CD14-positive monocyte (primary cell): Measurements from ENCODE around the gene TES. TPM values are rescaled to one million over a fixed set of nuclear protein-coding genes. Genes with fewer than 3 reads are reported as not detected.

ENCODE experiments used
- DNase-seq, 3 donors: peaks; one replicate each; pipeline ENCODE4 v3.0.0-alpha.2; 2011 to 2022
- H2AFZ ChIP-seq: 2 replicates; pipeline ENCODE4 v1.6.0; 2012; ENCODE audit warnings: mild to moderate bottlenecking, low read depth, low read length, inconsistent platforms; ENCODE audit not compliant: insufficient read depth, poor library complexity, severe bottlenecking
- H3K27ac ChIP-seq, 2 donors: 1 replicate in 1 of 2; 2 replicates in 1 of 2; pipeline ENCODE4 v1.5.1; 2012 to 2013; ENCODE audit warnings: low read length in 2 of 2, control low read depth in 1 of 2, inconsistent platforms in 1 of 2, low read depth in 1 of 2, mild to moderate bottlenecking in 1 of 2
- H3K27me3 ChIP-seq, 2 donors: one replicate each; pipeline versions ENCODE4 v1.6.0 to v1.6.1; 2011 to 2013; ENCODE audit warnings: low read length in 2 of 2; ENCODE audit not compliant: control insufficient read depth in 2 of 2, insufficient read depth in 2 of 2
- H3K36me3 ChIP-seq, 2 donors: replicated peaks in 1 of 2; 1 replicate in 1 of 2; 2 replicates in 1 of 2; pipeline versions ENCODE4 v1.5.1 to v1.6.1; 2012 to 2013; ENCODE audit warnings: low read length in 2 of 2, control low read depth in 1 of 2, inconsistent platforms in 1 of 2, mild to moderate bottlenecking in 1 of 2; ENCODE audit not compliant: insufficient read depth in 2 of 2, control insufficient read depth in 1 of 2
- H3K4me1 ChIP-seq, 2 donors: 1 replicate in 1 of 2; 2 replicates in 1 of 2; pipeline versions ENCODE4 v1.5.1 to v1.6.1; 2012 to 2013; ENCODE audit warnings: low read length in 2 of 2, control low read depth in 1 of 2, inconsistent platforms in 1 of 2, mild to moderate bottlenecking in 1 of 2, moderate library complexity in 1 of 2; ENCODE audit not compliant: insufficient read depth in 2 of 2, control insufficient read depth in 1 of 2
- H3K4me2 ChIP-seq: replicated peaks from 2 replicates; pipeline ENCODE3; 2012; ENCODE audit warnings: low read length, moderate library complexity, mild to moderate bottlenecking; ENCODE audit not compliant: poor library complexity, severe bottlenecking; ENCODE audit errors: extremely low read depth
- H3K4me3 ChIP-seq, 3 experiments: fragments of 200-600 bp in 1 of 3; sonication (generic) in 1 of 3; replicated peaks in 1 of 3; 1 replicate in 2 of 3; 2 replicates in 1 of 3; pipeline ENCODE4 v1.5.1; 2011 to 2013; ENCODE audit warnings: low read length in 3 of 3, mild to moderate bottlenecking in 3 of 3, control low read depth in 2 of 3, low read depth in 2 of 3, inconsistent platforms in 1 of 3, moderate library complexity in 1 of 3
- H3K79me2 ChIP-seq: 2 replicates; pipeline ENCODE4 v1.6.0; 2012; ENCODE audit warnings: mild to moderate bottlenecking, control low read depth, inconsistent platforms, low read length, moderate library complexity; ENCODE audit not compliant: insufficient read depth
- H3K9ac ChIP-seq: 2 replicates; pipeline ENCODE4 v1.6.0; 2017; ENCODE audit warnings: low read length, mild to moderate bottlenecking; ENCODE audit not compliant: insufficient read depth, poor library complexity, severe bottlenecking
- H3K9me3 ChIP-seq, 2 donors: replicated peaks in 1 of 2; 1 replicate in 1 of 2; 2 replicates in 1 of 2; pipeline versions ENCODE4 v1.5.1 to v1.6.1; 2012 to 2013; ENCODE audit warnings: low read length in 2 of 2, control low read depth in 1 of 2; ENCODE audit not compliant: control insufficient read depth in 1 of 2, insufficient read depth in 1 of 2
- H4K20me1 ChIP-seq: 2 replicates; pipeline ENCODE4 v1.6.0; 2012; ENCODE audit warnings: mild to moderate bottlenecking, low read length, control low read depth, moderate library complexity; ENCODE audit not compliant: insufficient read depth
- H3K27ac Mint-ChIP-seq, 7 donors: one replicate each; pipeline ENCODE4 v1.8.0; 2020; ENCODE audit warnings: mild to moderate bottlenecking in 7 of 7, mixed read lengths in 7 of 7, moderate library complexity in 6 of 7, inconsistent platforms in 2 of 7
- H3K27me3 Mint-ChIP-seq, 3 donors: one replicate each; pipeline ENCODE4 v1.8.0; 2021 to 2022; ENCODE audit warnings: low read depth in 3 of 3, mild to moderate bottlenecking in 3 of 3, mixed read lengths in 3 of 3, moderate library complexity in 3 of 3, inconsistent platforms in 1 of 3
- H3K36me3 Mint-ChIP-seq, 2 donors: one replicate each; pipeline ENCODE4 v1.8.0; 2020; ENCODE audit warnings: mixed read lengths in 2 of 2, inconsistent platforms in 1 of 2, mild to moderate bottlenecking in 1 of 2
- H3K4me1 Mint-ChIP-seq: one replicate; pipeline ENCODE4 v1.8.0; 2020; ENCODE audit warnings: mild to moderate bottlenecking, mixed read lengths
- H3K4me3 Mint-ChIP-seq, 2 donors: one replicate each; pipeline ENCODE4 v1.8.0; 2020; ENCODE audit warnings: mild to moderate bottlenecking in 2 of 2, mixed read lengths in 2 of 2, moderate library complexity in 1 of 2
- H3K9me3 Mint-ChIP-seq, 7 donors: one replicate each; pipeline ENCODE4 v1.8.0; 2020 to 2022; ENCODE audit warnings: mixed read lengths in 7 of 7, mild to moderate bottlenecking in 6 of 7, moderate library complexity in 6 of 7, inconsistent platforms in 2 of 7
- CTCF ChIP-seq: fragments of 200-600 bp; IDR thresholded peaks from one replicate; pipeline ENCODE4 v1.8.0; 2022; ENCODE audit warnings: antibody characterized with exemption, mild to moderate bottlenecking
- WGBS: methylation state at CpG from one replicate; pipeline ENCODE4 v1.1.5; 2013; ENCODE audit warnings: missing lambda C conversion rate; ENCODE audit not compliant: insufficient coverage; 5-methylcytosine and 5-hydroxymethylcytosine counted together
- intact Hi-C, 2 donors: fragments of 100-400 bp; cut with micrococcal nuclease; formaldehyde crosslinking; loops; one replicate each; pipeline versions ENCODE4 v1.15.0 to v1.15.1; 2023
- polyA plus RNA-seq, 3 donors: library from polyadenylated mRNA; depleted of rRNA in 1 of 3; unstranded in 2 of 3; stranded (reverse) in 1 of 3; fragments of 300-500 nt in 2 of 3; fragments of >200 nt in 1 of 3; fragmentation: Illumina TruSeq in 2 of 3; gene quantifications; 1 replicate in 2 of 3; 2 replicates in 1 of 3; pipeline ENCODE4 v1.2.3, GENCODE V29; 2012 to 2021

Gene TES
- polyA plus RNA-seq, 3 donors = 61.7 to 104 (median 89.0) TPM

- no peaks in the 10 kb centered on the region for H3K36me3 Mint-ChIP-seq
- Histone ChIP-seq H3K9me3 (no peaks in the 10 kb centered on the region), H3K4me2 (no peak overlapping the region), H3K4me1 (no peaks in the 10 kb centered on the region), H3K36me3 (no peaks in the 10 kb centered on the region), H3K79me2 (no peaks in the 10 kb centered on the region), H3K9ac (no peak overlapping the region), H3K4me3 (no peak overlapping the region), H2AFZ (no peak overlapping the region), H3K27me3 (no peaks in the 10 kb centered on the region), H4K20me1 (no peaks in the 10 kb centered on the region), H3K27ac (no peak overlapping the region)
- H3K4me1 Mint-ChIP-seq = no peaks in the 10 kb centered on the region
- peaks cover 0 to 2% (median 0%) of the 10 kb centered on the region in 3 donors for H3K27me3 Mint-ChIP-seq
- 93% methylated on average over 3 of the region's 5 CpGs for WGBS
- no peak for DNase-seq
- intact Hi-C loops = no loop called here
- TF ChIP-seq CTCF = no peak
- no peaks in the 10 kb centered on the region for H3K9me3 Mint-ChIP-seq
- no peak overlapping the region for H3K4me3 Mint-ChIP-seq
- H3K27ac Mint-ChIP-seq = no peak overlapping the region
Observed at GRCh38 chr7:116305485-116306408, 95.4 kb downstream of the TES start.

GRCh38 chr7:116306409-116307048 is 96.2 kb downstream of the TES start:
- Histone ChIP-seq H3K4me3 (no peak overlapping the region), H3K9me3 (no peaks in the 10 kb centered on the region), H3K27ac (no peak overlapping the region), H3K27me3 (no peaks in the 10 kb centered on the region), H2AFZ (no peak overlapping the region), H3K36me3 (no peaks in the 10 kb centered on the region), H3K79me2 (no peaks in the 10 kb centered on the region), H4K20me1 (no peaks in the 10 kb centered on the region), H3K4me2 (no peak overlapping the region), H3K9ac (no peak overlapping the region), H3K4me1 (no peaks in the 10 kb centered on the region)
- TF ChIP-seq CTCF = no peak
- H3K36me3 Mint-ChIP-seq = no peaks in the 10 kb centered on the region
- intact Hi-C loops = no loop called here
- H3K4me1 Mint-ChIP-seq = no peaks in the 10 kb centered on the region
- no peak for DNase-seq
- no peaks in the 10 kb centered on the region for H3K9me3 Mint-ChIP-seq
- 100% methylated on average over 1 of the region's 2 CpGs for WGBS
- no peak overlapping the region for H3K27ac Mint-ChIP-seq
- peaks cover 0 to 2% (median 0%) of the 10 kb centered on the region in 3 donors for H3K27me3 Mint-ChIP-seq
- H3K4me3 Mint-ChIP-seq = no peak overlapping the region
